GM21576 (cell line): ENCODE data around the gene SFRP2.
A peak's percentile ranks its signal among the peaks of the same experiment; 100 is the strongest.

Experiments
- ATAC-seq: cut with Tn5 transposase; IDR thresholded peaks from one replicate; pipeline ENCODE4 v1.9.1; 2021; ENCODE audit warnings: mild to moderate bottlenecking, moderate library complexity; ENCODE audit not compliant: unreplicated experiment

The SFRP2 gene, protein sequence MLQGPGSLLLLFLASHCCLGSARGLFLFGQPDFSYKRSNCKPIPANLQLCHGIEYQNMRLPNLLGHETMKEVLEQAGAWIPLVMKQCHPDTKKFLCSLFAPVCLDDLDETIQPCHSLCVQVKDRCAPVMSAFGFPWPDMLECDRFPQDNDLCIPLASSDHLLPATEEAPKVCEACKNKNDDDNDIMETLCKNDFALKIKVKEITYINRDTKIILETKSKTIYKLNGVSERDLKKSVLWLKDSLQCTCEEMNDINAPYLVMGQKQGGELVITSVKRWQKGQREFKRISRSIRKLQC

GRCh38 chr4:153788413-153789276, at the start of gene SFRP2:
Gene SFRP2 (minus strand): TSS chr4:153789083. CDS start chr4:153788835, 248 bp downstream.
- ATAC-seq: no peak

DNA sequence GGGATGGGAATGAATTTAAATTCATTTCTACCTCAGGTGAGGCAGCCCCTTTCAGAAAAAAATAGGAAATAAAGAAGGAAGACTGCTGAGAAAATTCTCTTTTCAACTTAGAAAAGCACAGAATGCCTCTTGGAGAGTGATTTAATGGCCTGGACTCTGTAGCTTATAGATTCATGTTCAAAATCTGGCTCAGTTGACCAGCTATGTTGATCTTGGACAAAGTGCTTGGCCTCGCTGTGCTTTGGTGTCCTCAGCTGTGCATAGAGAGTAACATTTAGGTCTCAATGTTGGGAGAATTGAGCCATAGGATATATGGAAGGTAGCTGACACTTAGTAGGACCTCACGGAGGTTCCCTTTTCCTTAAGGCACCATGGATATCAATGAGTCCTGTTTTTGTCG, 49.7 kb upstream of the SFRP2 start:
- ATAC-seq: no peak

DNA sequence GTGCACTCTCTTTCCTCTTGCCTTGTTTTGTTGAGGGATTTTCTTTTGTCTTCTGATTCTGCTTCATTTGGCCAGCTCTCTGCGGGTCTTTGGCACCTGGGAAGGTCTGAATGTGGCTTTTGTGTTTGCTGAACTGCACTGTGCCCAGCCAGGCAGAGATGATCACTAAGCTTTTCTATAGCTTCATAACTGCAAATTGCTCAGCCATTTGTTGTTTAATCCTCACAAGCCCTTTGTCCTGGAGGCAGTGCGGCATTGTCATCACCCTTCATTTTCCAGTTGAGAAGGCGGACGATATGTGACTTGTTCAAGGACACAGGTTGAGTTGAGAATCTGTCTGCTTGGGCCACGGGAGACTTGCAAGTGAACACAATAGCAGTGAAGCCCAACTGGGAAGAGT, 46.0 kb upstream of the SFRP2 start:
- no peak for ATAC-seq

DNA sequence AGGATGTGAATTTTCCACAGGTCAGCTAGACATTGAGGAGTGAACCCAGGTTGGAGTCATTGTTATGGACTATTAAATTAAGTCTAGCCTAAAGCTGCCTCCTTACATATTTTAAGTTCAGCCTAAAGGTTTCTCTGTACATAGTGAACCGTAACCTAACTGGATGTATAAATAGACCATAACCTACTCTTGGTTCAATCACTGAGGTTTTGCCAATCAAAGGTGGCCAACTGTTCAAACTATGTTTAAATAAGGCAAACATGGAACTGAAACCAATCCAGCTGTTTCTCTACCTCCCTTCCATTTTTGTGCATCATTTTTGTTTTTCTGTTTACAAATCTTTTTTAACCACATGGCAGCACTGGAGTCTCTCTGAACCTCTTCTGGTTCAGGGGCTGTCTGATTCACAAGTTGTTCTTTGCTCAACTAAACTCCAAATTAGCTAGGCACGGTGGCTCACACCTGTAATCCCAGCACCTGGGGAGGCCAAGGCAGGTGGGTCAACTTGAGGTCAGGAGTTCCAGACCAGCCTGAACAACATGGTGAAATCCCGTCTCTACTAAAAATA, 43.9 kb upstream of the SFRP2 start:
- no peak for ATAC-seq

- ATAC-seq: no peak
These were observed 43.2 kb upstream of the SFRP2 start for GRCh38 chr4:153832054-153832453.

DNA sequence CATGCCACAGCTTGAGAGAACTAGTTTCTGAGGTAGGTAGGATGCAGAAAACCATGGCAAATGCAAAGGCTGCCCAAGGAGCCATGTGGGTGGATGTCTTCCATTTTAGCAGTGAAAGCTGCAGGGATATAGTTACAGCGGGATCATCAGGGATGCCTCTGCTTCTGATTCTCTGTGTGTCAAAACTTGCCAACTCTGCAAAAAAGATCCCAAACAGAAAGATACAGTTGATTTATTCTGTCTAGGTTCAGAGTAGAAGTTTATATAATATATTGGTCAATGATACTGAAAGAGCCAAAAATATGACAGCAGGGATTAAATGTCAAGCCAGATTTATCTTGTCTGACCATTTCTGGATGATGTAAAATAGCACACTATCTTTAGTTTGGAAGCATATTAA, 42.4 kb upstream of the SFRP2 start:
- no peak for ATAC-seq

- ATAC-seq: no peak
These were observed 36.8 kb upstream of the SFRP2 start for GRCh38 chr4:153825691-153826090.

DNA sequence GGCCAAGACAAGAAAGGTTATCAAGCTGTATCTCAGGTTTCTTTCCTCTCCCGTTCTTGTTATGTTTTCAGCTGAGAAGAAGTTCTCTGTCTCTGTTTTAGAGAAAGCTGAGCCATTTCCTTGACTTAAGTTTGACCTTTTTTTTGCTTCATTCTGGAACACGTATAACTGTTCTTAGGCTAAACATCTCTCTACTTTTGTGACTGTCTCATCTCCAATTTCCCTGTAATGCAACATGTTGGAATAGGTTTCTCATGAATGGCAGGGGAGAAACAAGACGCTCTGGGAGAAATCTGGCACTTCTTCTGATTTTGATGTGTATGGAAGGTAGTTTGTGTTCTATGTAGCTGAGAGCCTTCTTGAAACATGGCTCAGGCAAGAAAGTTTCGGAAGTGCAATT, 36.2 kb upstream of the SFRP2 start:
- no peak for ATAC-seq

GRCh38 chr4:153824501-153824900, 35.6 kb upstream of the SFRP2 start:
- no peak for ATAC-seq

- no peak for ATAC-seq
These were observed 34.6 kb upstream of the SFRP2 start for GRCh38 chr4:153823483-153823882.

GRCh38 chr4:153822316-153822715, 33.4 kb upstream of the SFRP2 start:
- ATAC-seq: no peak

- no peak for ATAC-seq
These were observed 28.6 kb upstream of the SFRP2 start for GRCh38 chr4:153817466-153817865.

- no peak for ATAC-seq
These were observed 27.7 kb upstream of the SFRP2 start for GRCh38 chr4:153816542-153816941.

- no peak for ATAC-seq
These were observed 25.9 kb upstream of the SFRP2 start for GRCh38 chr4:153814789-153815188.

- ATAC-seq: peak; percentile 50
These were observed 21.3 kb upstream of the SFRP2 start for GRCh38 chr4:153809916-153810810.

DNA sequence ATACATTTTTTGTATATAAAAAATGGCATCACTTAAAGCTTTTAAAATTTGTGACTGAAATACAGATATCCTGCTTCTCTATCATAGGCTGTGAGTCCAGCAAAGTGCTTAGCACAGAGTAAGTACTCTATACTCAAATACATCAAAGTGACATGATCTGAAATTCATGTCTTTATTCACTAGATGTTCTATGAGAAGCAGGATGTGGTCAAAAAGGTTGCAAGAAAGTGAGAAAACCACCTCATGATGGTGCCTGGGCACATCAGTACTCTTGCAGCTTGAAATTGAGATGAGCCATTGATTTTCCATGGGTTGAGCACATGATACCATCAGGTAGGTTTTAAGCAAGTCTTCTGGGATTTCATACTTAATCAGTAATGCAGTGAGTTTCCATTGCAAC, 20.4 kb upstream of the SFRP2 start:
- no peak for ATAC-seq

DNA sequence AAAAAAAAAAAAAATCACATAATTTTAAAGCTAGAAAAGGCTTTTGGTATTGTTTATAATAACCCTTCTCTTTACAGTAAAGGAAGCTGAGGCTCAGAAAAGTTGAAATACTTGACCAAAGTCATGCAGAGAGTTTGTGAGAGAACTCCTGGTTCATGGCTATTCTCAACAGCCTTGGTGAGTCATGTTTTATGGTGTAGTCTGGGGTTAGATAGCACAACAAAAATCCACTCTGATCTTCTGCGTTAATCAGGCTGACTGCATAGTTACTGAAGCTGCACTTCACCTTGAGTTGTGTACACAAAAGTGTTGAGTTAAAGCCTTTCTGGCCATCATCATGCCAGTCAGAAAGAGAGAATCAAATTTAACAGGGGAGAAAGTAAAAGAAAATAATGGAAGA, 19.3 kb upstream of the SFRP2 start:
- no peak for ATAC-seq

GRCh38 chr4:153806073-153806472, 17.2 kb upstream of the SFRP2 start:
- no peak for ATAC-seq

DNA sequence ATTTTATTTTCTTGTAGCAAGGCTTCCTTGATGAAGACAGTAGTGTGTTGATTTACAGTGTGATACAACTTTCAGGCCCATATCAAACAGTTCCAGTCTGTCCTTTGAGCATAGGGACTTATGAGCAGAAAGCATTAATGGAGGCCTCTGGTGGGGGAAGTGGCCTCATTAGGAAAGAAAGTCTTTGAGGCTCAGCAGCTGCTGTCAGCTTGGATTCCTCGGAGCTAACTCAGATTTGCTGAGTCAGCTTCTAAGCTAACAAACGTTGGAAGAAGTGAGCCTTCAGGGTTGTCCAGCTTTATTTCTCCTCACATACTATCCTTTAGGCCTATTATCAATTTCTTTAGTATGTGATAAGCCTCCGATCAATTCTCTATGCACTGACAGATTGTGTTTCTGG, 15.8 kb upstream of the SFRP2 start:
- ATAC-seq: no peak

DNA sequence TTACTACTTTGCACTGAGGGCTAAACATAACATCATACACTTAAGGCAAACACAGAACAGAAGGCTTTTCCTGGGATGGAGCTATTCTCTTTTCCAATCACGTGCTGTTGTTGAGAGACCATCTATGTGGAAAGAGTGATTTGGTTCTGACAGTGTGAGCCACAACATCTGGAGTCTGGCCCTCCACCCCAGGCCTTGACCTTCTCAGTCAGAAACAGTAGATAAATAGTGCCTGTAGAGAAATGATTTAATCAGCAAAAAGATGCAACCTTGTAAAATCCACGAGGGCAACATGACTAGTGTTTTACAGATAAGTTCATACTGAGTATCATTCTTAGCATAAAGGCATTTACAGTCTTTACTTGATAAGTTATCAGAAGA, 10.8 kb upstream of the SFRP2 start:
- no peak for ATAC-seq
